Measurements from ENCODE around the gene LMF2.

Gene LMF2

DNA sequence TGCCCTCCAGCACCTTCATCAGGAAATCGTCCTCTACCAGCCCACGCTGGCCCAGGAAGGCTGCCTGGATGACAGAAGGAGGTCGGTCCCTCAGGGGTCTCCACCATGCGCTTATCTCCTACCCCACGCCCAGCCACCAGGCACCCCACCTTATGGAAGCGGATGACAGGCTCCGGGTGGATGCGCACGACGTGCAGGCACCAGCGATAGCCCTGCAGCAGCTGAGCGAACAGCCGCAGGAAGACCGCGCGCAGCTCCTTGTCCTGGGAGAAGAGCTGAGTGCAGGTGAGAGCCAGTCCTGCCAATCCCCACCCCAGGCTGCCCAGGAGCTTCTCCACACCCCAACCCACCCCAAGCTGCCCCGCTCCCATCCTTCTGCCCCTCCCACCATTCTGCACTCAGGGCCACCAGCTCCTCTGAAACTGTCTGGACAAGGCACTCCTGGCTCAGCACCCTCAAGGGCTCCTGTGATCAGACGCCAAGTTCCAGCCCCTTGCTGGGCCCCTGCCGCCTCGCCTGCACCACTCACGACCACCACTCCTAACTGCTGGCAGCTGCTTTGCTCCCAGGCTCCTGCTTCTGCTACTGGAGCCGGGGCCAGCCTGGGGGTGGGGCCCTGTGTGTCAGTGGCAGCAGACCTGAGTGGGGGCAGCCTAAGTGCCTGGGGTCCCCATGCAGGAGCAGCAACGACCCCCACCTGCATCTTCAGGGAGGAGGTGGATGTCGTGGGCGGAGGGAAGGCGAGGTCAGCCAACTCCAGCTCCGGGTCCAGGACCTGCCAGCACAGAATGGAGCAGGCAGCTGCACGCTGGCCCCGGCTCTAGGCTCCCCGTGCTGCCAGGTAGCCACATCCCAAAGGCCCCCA is 42.2 kb downstream of the LMF2 start:
- DNase-seq (ENCODE audit: low read depth) = no peak

DNA sequence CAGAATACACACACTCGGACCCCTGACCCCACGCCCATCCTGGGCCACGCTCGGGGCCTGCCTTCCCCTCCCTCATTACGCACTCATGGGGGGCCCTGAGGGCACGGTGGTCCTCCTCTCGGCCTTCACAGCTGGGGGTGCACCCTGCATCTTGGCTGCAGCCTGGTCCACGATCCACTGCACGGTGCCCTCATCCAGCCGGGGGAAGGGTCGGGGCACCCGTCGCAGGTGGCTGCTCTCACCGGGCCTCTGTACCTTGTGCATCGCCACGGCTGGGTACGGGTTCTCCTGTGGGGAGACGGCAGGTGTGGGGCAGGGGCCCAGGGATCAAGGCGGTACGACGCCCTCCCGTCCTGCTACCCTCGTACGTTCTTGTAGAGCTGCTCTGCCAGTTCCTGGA is 43.1 kb downstream of the LMF2 start:
- DNase-seq (ENCODE audit: low read depth) = no peak

DNA sequence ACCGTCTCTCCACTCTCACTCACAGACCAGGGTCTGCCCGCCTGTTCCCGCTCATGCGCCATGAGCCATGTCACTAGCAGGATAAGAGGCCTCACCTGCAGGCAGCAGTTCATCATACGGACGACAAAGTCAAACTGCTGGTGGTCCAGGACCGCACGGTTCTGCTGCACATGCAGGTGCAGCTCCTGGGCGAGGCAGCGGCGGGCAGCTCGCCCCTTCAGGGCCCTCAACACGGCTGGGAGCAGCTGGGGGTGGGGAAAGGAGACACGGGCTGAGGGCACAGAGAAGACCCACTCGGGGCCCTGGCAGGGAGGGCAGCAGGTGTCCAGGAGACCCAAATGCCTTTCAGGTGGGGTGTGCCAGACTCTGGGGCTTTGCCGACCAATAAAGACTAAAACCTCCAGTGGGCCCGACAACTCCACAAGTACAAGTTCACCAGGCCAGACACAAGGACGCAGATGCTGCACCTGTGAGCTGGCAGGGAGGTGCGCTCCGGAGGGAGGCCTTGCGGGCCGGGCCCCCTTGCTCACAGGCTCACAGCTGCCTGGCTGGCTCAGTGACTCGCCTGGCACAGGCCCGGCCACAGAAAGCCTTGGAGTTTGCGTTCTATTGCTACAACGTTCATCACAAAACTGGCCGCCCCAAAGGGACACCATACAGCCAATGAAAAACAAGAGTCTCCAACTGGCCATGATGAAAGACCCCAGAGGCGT is 44.2 kb downstream of the LMF2 start:
- no peak for DNase-seq (ENCODE audit: low read depth)

DNA sequence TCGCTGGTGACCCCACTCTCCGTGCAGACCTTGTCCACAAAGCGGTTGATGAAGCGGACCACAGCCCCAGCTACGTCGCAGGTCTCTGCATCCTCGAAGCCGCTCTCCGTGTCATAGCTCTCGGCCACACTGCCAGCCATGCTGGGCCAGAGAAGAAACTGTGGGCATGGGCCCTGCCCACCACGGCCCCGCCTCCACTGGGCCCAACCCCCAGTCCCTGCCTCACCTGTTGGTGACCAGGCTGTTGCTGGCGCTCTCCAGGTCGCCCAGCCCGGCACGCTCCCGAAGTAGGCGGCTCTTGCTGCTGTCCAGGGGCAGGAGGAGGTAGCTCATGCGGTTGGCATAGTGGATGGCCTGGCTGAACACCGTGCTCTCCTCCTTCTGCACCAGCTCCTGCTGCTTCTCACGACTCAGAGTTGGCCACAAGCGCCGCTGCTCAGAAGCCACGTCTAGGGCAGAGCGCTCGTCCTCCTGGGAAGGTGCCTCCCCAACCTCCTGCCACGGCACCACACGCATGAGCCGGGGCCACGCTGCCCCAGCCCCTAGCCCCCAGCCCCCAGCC is 45.4 kb downstream of the LMF2 start:
- DNase-seq (ENCODE audit: low read depth) = no peak

DNA sequence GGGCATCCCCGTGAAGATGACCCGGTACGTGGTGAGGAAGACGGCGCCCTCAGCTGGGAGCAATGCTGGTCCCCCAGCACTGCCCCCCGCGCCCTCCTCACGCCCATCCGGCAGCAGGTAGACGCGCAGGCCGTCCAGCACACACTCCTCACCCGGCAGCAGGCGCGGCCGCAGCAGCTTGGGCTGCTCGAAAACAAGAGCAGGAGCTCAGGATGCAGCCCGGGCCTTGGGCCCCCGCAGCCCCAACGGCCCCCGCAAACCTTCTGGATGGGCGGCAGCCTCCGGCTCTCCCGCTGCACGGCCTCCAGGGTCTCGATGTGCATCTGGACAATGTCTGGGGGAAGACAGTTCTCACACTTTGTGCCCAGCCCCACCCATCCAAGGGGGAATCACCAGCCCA is 46.0 kb downstream of the LMF2 start:
- DNase-seq (ENCODE audit: low read depth) = no peak

DNA sequence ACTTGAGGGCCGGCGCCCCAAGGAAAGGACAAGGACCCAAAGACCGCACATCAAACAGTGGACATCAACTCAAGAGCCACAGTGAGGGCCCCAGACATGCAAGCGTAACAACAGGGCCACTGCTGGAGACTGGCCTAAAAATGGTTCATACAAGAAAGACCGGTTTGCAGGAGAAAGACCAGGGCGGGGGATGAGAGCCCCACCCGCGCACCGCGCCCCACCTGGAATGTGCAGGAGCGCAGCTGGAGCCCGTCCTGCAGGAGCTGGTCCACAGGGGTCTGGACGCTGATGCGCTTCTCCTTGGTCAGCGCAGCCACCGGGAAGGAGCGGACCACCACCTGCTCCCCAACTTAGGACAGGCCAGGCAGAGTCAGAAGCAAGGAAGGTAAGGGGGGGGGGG is 46.6 kb downstream of the LMF2 start:
- no peak for DNase-seq (ENCODE audit: low read depth)

DNA sequence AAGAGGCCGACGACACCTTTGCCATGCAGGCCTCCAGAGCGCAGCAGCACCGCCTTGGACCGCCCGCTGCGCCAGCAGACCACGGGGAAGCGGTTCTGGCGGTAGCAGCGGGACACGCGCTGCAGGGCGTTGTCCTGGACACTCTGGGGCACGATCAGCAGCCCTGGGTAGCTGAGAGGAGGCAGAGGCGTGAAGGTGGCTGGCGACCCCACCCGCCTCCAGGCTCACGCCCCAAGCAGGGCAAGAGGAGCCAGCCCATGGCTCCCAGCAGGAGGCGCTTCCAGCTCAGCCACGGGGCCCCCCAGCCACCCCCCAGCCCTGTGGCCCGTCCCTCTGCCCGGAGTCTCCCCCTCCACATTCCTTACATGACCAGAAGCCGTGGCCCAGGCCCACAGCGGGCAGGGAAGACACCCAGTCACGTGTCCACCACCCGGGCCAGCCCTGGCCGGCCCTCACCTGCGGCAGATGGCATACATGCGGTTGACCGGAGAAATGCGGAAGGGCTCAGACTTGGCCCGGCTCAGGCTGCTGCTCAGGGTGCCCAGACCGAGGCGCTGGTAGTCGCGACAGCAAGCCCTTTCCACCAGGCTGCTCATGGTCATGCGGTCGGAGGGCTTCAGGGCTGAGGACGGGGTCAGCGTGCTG is 47.9 kb downstream of the LMF2 start:
- DNase-seq (ENCODE audit: low read depth) = no peak

DNA sequence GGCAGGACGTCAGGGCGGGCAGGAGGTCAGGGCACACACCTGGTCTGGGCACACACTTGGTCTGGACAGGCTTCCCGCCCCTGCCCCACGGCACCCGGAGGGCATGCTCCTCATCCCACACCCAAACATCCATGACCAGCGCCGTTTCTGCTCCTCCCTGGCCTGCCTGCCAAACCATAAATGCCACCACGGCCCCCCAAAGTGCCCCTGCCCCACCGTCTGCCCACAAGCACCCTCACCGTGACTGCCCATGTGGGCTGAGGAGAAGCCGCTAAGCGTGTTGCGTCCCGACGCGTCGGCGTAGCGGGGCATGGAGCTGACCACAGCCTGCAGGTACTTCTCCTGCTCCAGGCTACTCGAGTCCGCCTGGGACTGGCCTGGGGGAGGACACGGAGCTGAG is 48.5 kb downstream of the LMF2 start:
- DNase-seq (ENCODE audit: low read depth) = no peak

DNA sequence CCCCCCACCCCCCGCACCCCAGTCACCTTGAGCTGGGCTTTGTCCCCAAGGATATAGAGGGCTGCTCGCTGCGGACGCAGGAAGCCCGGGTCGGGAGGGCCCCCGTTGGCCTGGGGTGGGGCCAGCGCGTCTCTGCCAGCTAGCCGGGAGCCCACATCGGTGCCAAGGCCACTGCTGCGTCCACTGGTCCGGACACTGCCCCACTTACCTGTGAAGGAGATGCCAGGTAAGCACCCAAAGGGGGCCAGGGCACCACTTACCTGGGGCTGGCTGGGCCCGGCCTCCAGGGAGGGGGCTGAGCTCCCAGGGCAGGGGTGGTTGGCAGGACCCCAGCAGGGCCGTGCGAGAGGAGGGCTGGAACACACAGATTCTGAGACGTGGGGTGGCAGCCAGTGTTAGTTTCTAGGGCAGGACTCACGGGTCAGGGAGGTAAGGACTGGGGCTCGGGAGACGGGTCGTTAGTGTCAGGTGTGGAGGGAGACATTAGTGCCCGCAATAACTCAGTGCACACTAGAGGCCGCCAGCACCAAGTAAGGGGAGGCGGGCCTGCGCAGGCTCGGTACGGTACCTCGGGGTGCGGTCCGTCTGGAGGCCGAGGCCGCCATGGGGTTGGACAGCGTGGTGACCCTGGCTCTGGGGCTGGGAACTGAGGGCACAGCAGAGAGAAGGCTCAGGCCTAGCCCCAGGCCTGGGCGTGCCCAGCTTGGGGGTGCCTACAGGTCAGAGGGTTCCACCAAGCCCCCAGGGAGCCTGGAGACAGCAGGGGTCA is 50.9 kb downstream of the LMF2 start:
- no peak for DNase-seq (ENCODE audit: low read depth)

DNA sequence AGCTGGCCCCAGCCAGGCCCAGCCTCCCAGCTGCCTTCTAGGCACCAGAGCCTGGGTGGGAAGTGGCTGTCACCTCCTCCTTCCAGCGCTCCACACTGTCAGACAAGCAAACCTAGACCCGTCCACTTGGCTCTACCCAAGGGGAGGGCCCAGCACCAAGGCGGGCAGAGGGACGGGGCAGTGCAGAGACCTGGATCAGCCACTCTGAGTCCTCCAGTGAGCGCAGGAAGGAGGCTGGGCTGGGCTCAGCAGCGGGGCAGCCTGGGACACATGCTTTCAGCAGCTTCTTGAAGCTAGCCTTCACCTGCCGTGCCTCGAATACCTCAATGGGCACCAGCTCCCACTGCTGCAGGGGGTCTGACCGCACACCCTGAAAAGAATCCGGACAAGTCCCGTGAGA is 51.5 kb downstream of the LMF2 start:
- no peak for DNase-seq (ENCODE audit: low read depth)

DNA sequence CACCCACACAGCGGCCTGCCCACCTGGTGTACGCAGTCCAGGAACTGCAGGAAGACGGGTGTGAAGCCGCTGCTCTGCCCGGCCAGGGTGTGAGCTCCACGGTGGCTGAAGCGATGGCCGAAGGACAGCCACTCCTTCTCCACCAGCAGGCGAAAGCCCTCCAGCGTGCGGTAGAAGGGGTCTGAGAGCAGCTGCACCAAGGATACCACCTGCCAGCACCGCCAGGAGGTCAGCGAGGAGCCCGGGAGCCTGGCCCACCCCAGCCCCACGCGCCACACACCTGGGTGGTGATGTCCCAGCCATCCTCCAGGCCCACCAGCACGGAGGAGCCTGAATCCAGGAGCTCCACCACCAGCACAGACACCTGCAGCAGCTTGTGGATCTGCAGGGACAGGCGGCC is 52.3 kb downstream of the LMF2 start:
- no peak for DNase-seq (ENCODE audit: low read depth)

DNA sequence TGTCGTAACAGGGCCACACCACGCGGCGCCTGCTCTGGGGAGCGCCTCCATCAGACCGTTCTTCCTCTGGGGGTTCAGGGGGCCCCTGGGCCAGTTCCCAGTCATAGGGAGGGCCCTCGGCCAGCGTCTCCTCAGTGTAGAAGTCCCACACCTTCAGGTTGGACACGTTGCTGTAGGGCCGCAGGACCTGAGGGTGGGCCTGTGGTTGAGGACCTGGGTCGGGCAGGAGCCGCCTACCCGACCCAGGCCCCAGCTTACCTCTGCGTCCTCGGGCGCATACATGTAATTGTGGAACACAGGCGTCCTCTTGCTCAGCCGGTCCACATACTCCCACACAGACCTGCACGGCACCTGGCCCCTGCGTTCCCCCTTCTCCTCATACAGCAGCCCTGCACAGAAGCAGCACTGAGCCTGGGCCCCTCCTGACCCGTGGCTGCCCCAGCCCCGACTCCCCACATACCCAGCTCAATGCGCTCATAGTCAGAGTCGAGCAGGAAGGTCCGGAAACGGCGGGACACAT is 52.9 kb downstream of the LMF2 start:
- no peak for DNase-seq (ENCODE audit: low read depth)

Measured in stimulated activated CD8-positive, alpha-beta memory T cell treated with anti-CD3 and anti-CD28 coated beads, Interleukin-12 subunit alpha, Interleukin-12 subunit beta, amount 100 ng/mL, for 1 hour (primary cell).